Cardiac fibroblast (primary cell): ENCODE measurements around the gene LSP1.

Source experiments
- DNase-seq, 2 donors: peaks; one replicate each; pipeline versions ENCODE4 v3.0.0 to v3.0.0-alpha.2; 2010; ENCODE audit warnings: low read depth in 2 of 2
- H3K4me3 ChIP-seq, 2 donors: replicated peaks in 1 of 2; 1 replicate in 1 of 2; 2 replicates in 1 of 2; pipeline ENCODE4 v1.5.1; 2011; ENCODE audit warnings: low read depth in 2 of 2, low read length in 2 of 2, mild to moderate bottlenecking in 2 of 2, moderate library complexity in 1 of 2
- CTCF ChIP-seq: IDR thresholded peaks from one replicate; pipeline ENCODE4 v1.5.1; 2011; ENCODE audit warnings: low read depth, mild to moderate bottlenecking, low read length, inconsistent platforms

Gene LSP1

GRCh38 chr11:1825039-1825740 is 27.7 kb upstream of the LSP1 start:
- TF ChIP-seq CTCF = peak; percentile 54
- no peak overlapping the region for H3K4me3 ChIP-seq
- DNase-seq = peak in 1 of 2 donors; percentile 56

- TF ChIP-seq CTCF = no peak
- no peak for DNase-seq
- H3K4me3 ChIP-seq = no peak overlapping the region
Observed at GRCh38 chr11:1825785-1826451, 27.0 kb upstream of the LSP1 start.

- peak; percentile 24 for TF ChIP-seq CTCF
- peak; percentile 81 to 93 for DNase-seq
- no peak overlapping the region for H3K4me3 ChIP-seq
Observed at GRCh38 chr11:1826552-1827094, 26.3 kb upstream of the LSP1 start.

GRCh38 chr11:1827095-1827813 is 25.6 kb upstream of the LSP1 start:
- no peak for TF ChIP-seq CTCF
- H3K4me3 ChIP-seq = no peak overlapping the region
- peak; percentile 82 to 93 for DNase-seq

GRCh38 chr11:1827931-1828330 is 25.0 kb upstream of the LSP1 start:
- TF ChIP-seq CTCF = no peak
- no peak for DNase-seq
- H3K4me3 ChIP-seq = no peak overlapping the region

- no peak overlapping the region for H3K4me3 ChIP-seq
- TF ChIP-seq CTCF = no peak
- DNase-seq = no peak
Observed at GRCh38 chr11:1828542-1828941, 24.3 kb upstream of the LSP1 start.
